Measurements from ENCODE around the gene EPHA3.

Gene EPHA3

GRCh38 chr3:89107461-89108290, at the start of gene EPHA3:
Gene EPHA3 (plus strand): TSS chr3:89107621. CDS start chr3:89107749, 128 bp downstream.
- H3K9me3 ChIP-seq (ENCODE audit: control insufficient read depth, low read length) = no peaks in the 10 kb centered on the region
- H3K36me3 ChIP-seq (ENCODE audit: control insufficient read depth, insufficient read depth, low read length) = no peaks in the 10 kb centered on the region
- no peak within 1 kb of the TSS for H3K9ac ChIP-seq (ENCODE audit: low read length)
- peaks cover 25% of the 10 kb centered on the region for H3K27me3 ChIP-seq (ENCODE audit: control insufficient read depth, insufficient read depth, low read length)
- H3K4me3 ChIP-seq (ENCODE audit: low read length) = peak within 1 kb of the TSS; percentile 3
- H3K4me1 ChIP-seq (ENCODE audit: control insufficient read depth, insufficient read depth, low read length) = peaks cover 6% of the 10 kb centered on the region

GRCh38 chr3:89058371-89058770, 49.0 kb upstream of the EPHA3 start:
- Histone ChIP-seq H3K27me3 (ENCODE audit: control insufficient read depth, insufficient read depth, low read length) (no peaks in the 10 kb centered on the region), H3K4me3 (ENCODE audit: low read length) (no peak overlapping the region), H3K36me3 (ENCODE audit: control insufficient read depth, insufficient read depth, low read length) (no peaks in the 10 kb centered on the region), H3K9ac (ENCODE audit: low read length) (no peak overlapping the region), H3K4me1 (ENCODE audit: control insufficient read depth, insufficient read depth, low read length) (peaks cover 8% of the 10 kb centered on the region), H3K9me3 (ENCODE audit: control insufficient read depth, low read length) (no peaks in the 10 kb centered on the region)

- Histone ChIP-seq H3K36me3 (ENCODE audit: control insufficient read depth, insufficient read depth, low read length) (no peaks in the 10 kb centered on the region), H3K4me3 (ENCODE audit: low read length) (no peak overlapping the region), H3K27me3 (ENCODE audit: control insufficient read depth, insufficient read depth, low read length) (no peaks in the 10 kb centered on the region), H3K9me3 (ENCODE audit: control insufficient read depth, low read length) (no peaks in the 10 kb centered on the region), H3K9ac (ENCODE audit: low read length) (no peak overlapping the region), H3K4me1 (ENCODE audit: control insufficient read depth, insufficient read depth, low read length) (peaks cover 8% of the 10 kb centered on the region)
Measured at GRCh38 chr3:89059211-89059925, 48.1 kb upstream of the EPHA3 start.

GRCh38 chr3:89061259-89061658, 46.2 kb upstream of the EPHA3 start:
- H3K27me3 ChIP-seq (ENCODE audit: control insufficient read depth, insufficient read depth, low read length) = no peaks in the 10 kb centered on the region
- no peaks in the 10 kb centered on the region for H3K9me3 ChIP-seq (ENCODE audit: control insufficient read depth, low read length)
- H3K36me3 ChIP-seq (ENCODE audit: control insufficient read depth, insufficient read depth, low read length) = no peaks in the 10 kb centered on the region
- H3K4me1 ChIP-seq (ENCODE audit: control insufficient read depth, insufficient read depth, low read length) = peaks cover 7% of the 10 kb centered on the region
- H3K4me3 ChIP-seq (ENCODE audit: low read length) = no peak overlapping the region
- H3K9ac ChIP-seq (ENCODE audit: low read length) = no peak overlapping the region

- H3K9ac ChIP-seq (ENCODE audit: low read length) = no peak overlapping the region
- H3K27me3 ChIP-seq (ENCODE audit: control insufficient read depth, insufficient read depth, low read length) = no peaks in the 10 kb centered on the region
- H3K36me3 ChIP-seq (ENCODE audit: control insufficient read depth, insufficient read depth, low read length) = no peaks in the 10 kb centered on the region
- H3K4me1 ChIP-seq (ENCODE audit: control insufficient read depth, insufficient read depth, low read length) = no peaks in the 10 kb centered on the region
- no peaks in the 10 kb centered on the region for H3K9me3 ChIP-seq (ENCODE audit: control insufficient read depth, low read length)
- no peak overlapping the region for H3K4me3 ChIP-seq (ENCODE audit: low read length)
Measured at GRCh38 chr3:89067736-89068135, 39.7 kb upstream of the EPHA3 start.

- H3K27me3 ChIP-seq (ENCODE audit: control insufficient read depth, insufficient read depth, low read length) = no peaks in the 10 kb centered on the region
- H3K9me3 ChIP-seq (ENCODE audit: control insufficient read depth, low read length) = no peaks in the 10 kb centered on the region
- H3K4me3 ChIP-seq (ENCODE audit: low read length) = no peak overlapping the region
- H3K9ac ChIP-seq (ENCODE audit: low read length) = no peak overlapping the region
- no peaks in the 10 kb centered on the region for H3K36me3 ChIP-seq (ENCODE audit: control insufficient read depth, insufficient read depth, low read length)
- no peaks in the 10 kb centered on the region for H3K4me1 ChIP-seq (ENCODE audit: control insufficient read depth, insufficient read depth, low read length)
Measured at GRCh38 chr3:89072642-89073041, 34.8 kb upstream of the EPHA3 start.

GRCh38 chr3:89079944-89080343, 27.5 kb upstream of the EPHA3 start:
- Histone ChIP-seq H3K27me3 (ENCODE audit: control insufficient read depth, insufficient read depth, low read length) (no peaks in the 10 kb centered on the region), H3K4me1 (ENCODE audit: control insufficient read depth, insufficient read depth, low read length) (no peaks in the 10 kb centered on the region), H3K4me3 (ENCODE audit: low read length) (no peak overlapping the region), H3K9ac (ENCODE audit: low read length) (no peak overlapping the region), H3K36me3 (ENCODE audit: control insufficient read depth, insufficient read depth, low read length) (no peaks in the 10 kb centered on the region), H3K9me3 (ENCODE audit: control insufficient read depth, low read length) (no peaks in the 10 kb centered on the region)

GRCh38 chr3:89087851-89088250, 19.6 kb upstream of the EPHA3 start:
- Histone ChIP-seq H3K4me1 (ENCODE audit: control insufficient read depth, insufficient read depth, low read length) (no peaks in the 10 kb centered on the region), H3K27me3 (ENCODE audit: control insufficient read depth, insufficient read depth, low read length) (no peaks in the 10 kb centered on the region), H3K4me3 (ENCODE audit: low read length) (no peak overlapping the region), H3K36me3 (ENCODE audit: control insufficient read depth, insufficient read depth, low read length) (no peaks in the 10 kb centered on the region), H3K9ac (ENCODE audit: low read length) (no peak overlapping the region), H3K9me3 (ENCODE audit: control insufficient read depth, low read length) (no peaks in the 10 kb centered on the region)

- Histone ChIP-seq H3K4me3 (ENCODE audit: low read length) (no peak overlapping the region), H3K9me3 (ENCODE audit: control insufficient read depth, low read length) (no peaks in the 10 kb centered on the region), H3K27me3 (ENCODE audit: control insufficient read depth, insufficient read depth, low read length) (no peaks in the 10 kb centered on the region), H3K36me3 (ENCODE audit: control insufficient read depth, insufficient read depth, low read length) (no peaks in the 10 kb centered on the region), H3K4me1 (ENCODE audit: control insufficient read depth, insufficient read depth, low read length) (no peaks in the 10 kb centered on the region), H3K9ac (ENCODE audit: low read length) (no peak overlapping the region)
Measured at GRCh38 chr3:89098173-89098572, 9.2 kb upstream of the EPHA3 start.

GRCh38 chr3:89098964-89099585, 8.3 kb upstream of the EPHA3 start:
- Histone ChIP-seq H3K4me1 (ENCODE audit: control insufficient read depth, insufficient read depth, low read length) (no peaks in the 10 kb centered on the region), H3K4me3 (ENCODE audit: low read length) (no peak overlapping the region), H3K9ac (ENCODE audit: low read length) (no peak overlapping the region), H3K9me3 (ENCODE audit: control insufficient read depth, low read length) (no peaks in the 10 kb centered on the region), H3K27me3 (ENCODE audit: control insufficient read depth, insufficient read depth, low read length) (no peaks in the 10 kb centered on the region), H3K36me3 (ENCODE audit: control insufficient read depth, insufficient read depth, low read length) (no peaks in the 10 kb centered on the region)

GRCh38 chr3:89101251-89101650, 6.2 kb upstream of the EPHA3 start:
- H3K4me3 ChIP-seq (ENCODE audit: low read length) = no peak overlapping the region
- H3K9me3 ChIP-seq (ENCODE audit: control insufficient read depth, low read length) = no peaks in the 10 kb centered on the region
- no peaks in the 10 kb centered on the region for H3K36me3 ChIP-seq (ENCODE audit: control insufficient read depth, insufficient read depth, low read length)
- no peaks in the 10 kb centered on the region for H3K27me3 ChIP-seq (ENCODE audit: control insufficient read depth, insufficient read depth, low read length)
- no peaks in the 10 kb centered on the region for H3K4me1 ChIP-seq (ENCODE audit: control insufficient read depth, insufficient read depth, low read length)
- no peak overlapping the region for H3K9ac ChIP-seq (ENCODE audit: low read length)

- no peak overlapping the region for H3K9ac ChIP-seq (ENCODE audit: low read length)
- H3K4me3 ChIP-seq (ENCODE audit: low read length) = no peak overlapping the region
- H3K9me3 ChIP-seq (ENCODE audit: control insufficient read depth, low read length) = no peaks in the 10 kb centered on the region
- H3K27me3 ChIP-seq (ENCODE audit: control insufficient read depth, insufficient read depth, low read length) = peaks cover 5% of the 10 kb centered on the region
- no peaks in the 10 kb centered on the region for H3K4me1 ChIP-seq (ENCODE audit: control insufficient read depth, insufficient read depth, low read length)
- no peaks in the 10 kb centered on the region for H3K36me3 ChIP-seq (ENCODE audit: control insufficient read depth, insufficient read depth, low read length)
Measured at GRCh38 chr3:89101921-89102320, 5.5 kb upstream of the EPHA3 start.

All from mucosa of stomach (tissue), 1 donor.